Cerebellar nuclear complex (tissue), 1 donor: Measurements from ENCODE around the gene BLM.
"Not testable (repeated sequence)": the region's sequence is repeated elsewhere in the genome, so short reads cannot be mapped to it uniquely, and the experiment has no call there.

Experiments
- DNase-seq, 2 experiments: peaks; one replicate each; lab custom pipeline; 2025; lab: John Stamatoyannopoulos, UW

Gene BLM

GRCh38 chr15:90716976-90717821 is at the start of gene BLM:
BLM (plus strand) TSS chr15:90717346; CDS start chr15:90747393, 30,047 bp downstream.
- peak; percentile 85 to 92 for DNase-seq

DNA sequence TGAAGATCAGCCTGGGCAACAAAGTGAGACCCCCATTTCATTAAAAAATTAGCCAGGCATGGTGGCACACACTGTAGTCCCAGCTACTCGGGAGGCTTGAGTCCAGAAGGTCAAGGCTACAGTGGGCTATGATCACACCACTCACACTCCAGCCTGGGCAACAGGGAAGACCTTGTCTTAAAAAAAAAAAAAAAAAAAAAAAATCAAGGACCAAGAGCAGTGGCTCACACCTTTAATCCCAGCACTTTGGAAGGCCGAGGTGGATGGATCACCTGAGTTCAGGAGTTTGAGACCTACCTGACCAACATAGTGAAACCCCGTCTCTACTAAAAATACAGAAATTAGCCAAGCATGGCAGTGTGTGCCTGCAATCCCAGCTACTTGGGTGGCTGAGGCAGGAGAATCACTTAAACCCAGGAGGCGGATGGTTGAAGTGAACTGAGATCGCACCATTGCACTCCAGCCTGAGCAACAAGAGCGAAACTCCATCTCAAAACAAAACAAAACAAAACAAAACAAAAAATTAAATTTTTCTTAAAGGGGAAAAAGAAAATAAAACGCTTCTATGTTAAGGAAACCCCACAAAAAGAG is 49.3 kb upstream of the BLM start:
- DNase-seq: not testable (repeated sequence)

DNA sequence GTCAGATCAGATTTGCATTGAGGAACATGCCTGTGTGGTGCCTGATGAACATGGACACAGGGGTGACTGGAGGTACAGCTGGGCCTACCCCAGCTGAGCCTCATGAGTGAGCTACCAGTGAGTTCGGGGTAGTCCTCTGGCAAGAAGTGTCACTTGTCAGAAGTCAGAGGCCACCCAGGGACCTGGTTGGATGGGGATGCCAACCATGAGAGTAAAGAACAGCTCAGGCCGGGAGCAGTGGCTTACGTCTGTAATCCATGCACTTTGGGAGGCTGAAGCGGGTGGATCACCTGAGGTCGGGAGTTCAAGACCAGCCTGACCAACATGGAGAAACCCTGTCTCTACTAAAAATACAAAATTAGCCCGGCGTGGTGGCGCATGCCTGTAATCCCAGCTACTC is 46.5 kb upstream of the BLM start:
- DNase-seq: not testable (repeated sequence)

- DNase-seq: no peak
These were observed 45.9 kb upstream of the BLM start for GRCh38 chr15:90671216-90671615.

- DNase-seq: not testable (repeated sequence)
These were observed 43.8 kb upstream of the BLM start for GRCh38 chr15:90673357-90673756.

- no peak for DNase-seq
These were observed 42.7 kb upstream of the BLM start for GRCh38 chr15:90674476-90674875.

GRCh38 chr15:90675464-90675863 is 41.7 kb upstream of the BLM start:
- DNase-seq: no peak

- DNase-seq: no peak
These were observed 39.0 kb upstream of the BLM start for GRCh38 chr15:90677807-90678790.

- no peak for DNase-seq
These were observed 37.2 kb upstream of the BLM start for GRCh38 chr15:90679959-90680358.

DNA sequence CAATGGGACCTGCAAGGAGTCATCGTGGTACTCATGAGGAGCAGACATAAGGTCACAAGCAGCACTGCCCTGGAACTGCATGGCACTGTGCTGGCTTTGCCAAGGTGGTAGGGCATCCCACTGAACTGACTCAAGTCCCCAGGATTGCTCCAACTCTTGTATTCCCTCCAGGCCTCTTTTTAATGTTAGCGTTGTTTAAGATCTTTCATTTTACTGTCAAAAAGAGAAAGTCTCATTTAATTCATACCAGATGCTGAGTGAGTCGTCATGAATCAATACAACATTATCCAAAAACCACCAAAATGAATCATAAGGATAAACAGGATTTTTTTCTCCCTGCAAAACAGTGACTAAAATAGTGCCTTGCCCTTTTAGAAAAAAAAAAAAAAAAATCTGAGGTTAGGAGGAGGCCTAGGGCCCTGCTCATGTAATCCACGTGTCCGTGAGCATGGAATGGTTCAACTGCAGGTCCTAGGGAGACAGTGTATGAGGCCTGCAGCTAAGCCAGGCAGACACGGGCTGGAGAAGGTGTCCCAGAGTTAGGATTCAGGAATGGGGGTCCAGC is 36.7 kb upstream of the BLM start:
- DNase-seq: no peak

DNA sequence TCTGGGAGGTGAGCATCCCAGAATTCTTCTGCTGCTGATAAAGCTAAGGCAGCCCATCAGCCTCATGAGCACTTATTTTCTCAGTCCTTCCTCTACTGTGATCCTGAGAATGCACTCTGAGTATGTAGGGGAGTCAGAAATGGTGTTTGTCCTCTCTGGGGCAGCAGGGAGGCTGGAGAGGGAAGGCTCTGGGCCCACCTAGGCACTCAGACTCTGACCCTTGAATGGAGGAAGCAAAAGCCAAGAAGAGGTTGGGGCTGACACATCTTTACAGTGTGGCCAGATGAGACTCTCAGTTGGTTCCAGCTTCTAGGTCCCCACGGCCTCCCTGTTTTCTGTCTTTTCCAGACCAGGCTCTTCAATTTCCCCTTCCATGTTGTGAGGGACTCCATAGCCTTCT is 36.1 kb upstream of the BLM start:
- DNase-seq: no peak

- no peak for DNase-seq
These were observed 35.7 kb upstream of the BLM start for GRCh38 chr15:90681480-90681879.

- no peak for DNase-seq
These were observed 33.8 kb upstream of the BLM start for GRCh38 chr15:90683371-90683770.

GRCh38 chr15:90683876-90684275 is 33.3 kb upstream of the BLM start:
- DNase-seq: no peak

DNA sequence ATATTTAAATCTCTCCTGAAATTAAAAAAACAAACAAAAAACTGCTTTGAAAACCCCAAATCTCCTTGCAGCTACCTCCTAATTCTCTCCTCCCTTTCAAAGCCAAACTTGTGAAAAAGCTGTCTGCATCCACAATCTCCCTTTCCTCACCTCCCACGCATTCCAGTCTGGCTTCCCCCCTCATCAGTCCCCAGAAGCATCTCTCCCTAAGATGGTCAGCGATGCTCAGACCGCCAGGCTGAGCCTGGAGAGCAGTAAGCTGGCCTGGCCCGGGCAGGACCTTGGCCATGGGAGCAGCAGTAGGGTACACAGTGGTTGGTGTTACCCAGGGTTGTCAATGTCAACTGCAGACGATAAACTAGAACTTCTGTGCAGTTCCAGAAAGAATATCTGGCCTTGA is 32.9 kb upstream of the BLM start:
- DNase-seq: no peak

- DNase-seq: no peak
These were observed 31.3 kb upstream of the BLM start for GRCh38 chr15:90685591-90686434.

DNA sequence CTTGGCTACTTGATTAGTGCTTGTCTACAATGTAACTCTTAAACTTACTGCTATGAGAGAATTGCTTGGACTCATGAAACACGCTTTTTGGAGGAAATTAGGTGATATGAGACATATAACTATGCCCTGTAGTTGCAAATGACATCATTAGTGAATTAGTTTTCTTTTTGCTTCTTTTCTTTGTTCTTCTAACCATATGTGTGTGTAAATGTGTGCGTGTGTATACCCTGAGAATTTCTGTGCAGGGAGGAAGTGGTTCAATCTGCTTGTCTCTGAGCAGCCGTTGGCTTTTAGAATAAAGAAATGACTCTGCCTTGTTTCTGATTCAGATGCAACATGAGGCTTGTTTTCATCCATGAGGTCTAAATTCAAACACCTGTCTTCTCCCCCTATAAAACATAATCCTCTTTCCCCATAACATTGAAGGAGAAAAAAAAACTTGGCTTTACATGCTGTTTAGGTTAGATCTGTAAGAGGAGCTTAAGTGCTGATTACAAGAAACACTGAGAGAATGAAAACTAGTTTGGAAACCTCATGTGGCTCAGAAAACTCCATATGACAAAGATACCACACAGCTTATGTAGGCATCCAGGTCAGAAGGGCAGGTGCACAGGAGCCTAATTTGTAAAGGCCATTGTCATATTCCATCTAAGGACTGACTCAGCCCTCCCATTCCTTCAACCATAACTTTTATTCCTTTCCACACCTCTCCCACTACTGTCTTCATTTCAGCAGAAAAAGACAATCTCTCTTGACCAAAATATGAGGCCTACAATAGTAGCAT is 30.5 kb upstream of the BLM start:
- DNase-seq: no peak

DNA sequence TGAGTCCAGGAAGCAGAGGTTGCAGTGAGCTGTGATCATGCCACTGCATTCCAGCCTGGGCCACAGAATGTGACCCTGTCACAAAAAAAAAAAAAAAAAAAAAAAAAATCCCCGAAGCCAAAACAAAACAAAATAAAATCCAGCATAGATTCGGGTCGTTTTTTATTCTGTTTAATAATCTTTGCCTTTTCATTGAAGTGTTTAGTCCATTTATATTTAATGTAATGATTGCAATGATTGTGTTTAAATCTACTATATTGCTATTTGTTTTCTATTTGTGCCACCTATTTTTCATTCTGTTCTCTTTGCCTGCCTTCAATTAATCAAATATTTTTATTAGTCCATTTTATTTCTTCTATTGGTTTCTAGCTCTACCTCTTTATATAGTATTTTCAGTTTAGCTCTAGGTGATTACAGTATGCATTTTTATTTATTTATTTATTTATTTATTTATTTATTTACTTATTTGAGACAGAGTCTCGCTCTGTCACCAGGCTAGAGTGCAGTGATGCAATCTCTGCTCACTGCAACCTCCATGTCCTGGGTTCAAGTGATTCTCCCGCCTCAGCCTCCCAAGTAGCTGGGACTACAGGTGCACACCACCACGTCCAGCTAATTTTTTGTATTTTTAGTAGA is 27.7 kb upstream of the BLM start:
- DNase-seq: not testable (repeated sequence)

GRCh38 chr15:90690585-90690984 is 26.6 kb upstream of the BLM start:
- DNase-seq: no peak

DNA sequence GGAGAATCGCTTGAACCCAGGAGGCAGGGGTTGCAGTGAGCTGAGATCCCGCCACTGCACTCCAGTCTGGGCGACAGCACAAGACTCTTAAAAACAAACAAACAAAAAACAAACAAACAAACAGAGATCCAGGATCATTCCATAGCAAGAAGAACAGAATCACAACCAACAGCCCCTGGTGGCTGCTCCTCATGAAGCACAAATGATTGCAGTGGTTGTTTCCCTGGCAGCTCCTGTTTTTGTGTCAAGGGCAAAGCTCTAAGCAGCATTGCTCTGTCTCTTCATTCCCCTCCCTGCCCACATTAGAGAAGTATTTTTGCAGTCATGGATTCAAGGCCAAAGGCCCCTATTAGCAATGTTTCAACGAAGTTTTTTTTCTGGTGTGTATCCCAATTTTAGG is 25.8 kb upstream of the BLM start:
- DNase-seq: no peak
